ENCODE data around the gene ACOD1. TPM values are rescaled to one million over a fixed set of nuclear protein-coding genes. Genes with fewer than 3 reads are reported as not detected.
A peak's percentile ranks its signal among the peaks of the same experiment; 100 is the strongest.
"Not testable (repeated sequence)": the region's sequence is repeated elsewhere in the genome, so short reads cannot be mapped to it uniquely, and the experiment has no call there.

Gene ACOD1
- polyA plus RNA-seq: not detected

GRCh38 chr13:76948149-76948548, at the start of gene ACOD1:
ACOD1 (plus strand) TSS chr13:76948511; CDS start chr13:76948559, 48 bp downstream.
- WGBS, 2 donors: 78 to 85% methylated on average over 2 of the region's 2 CpGs
- Histone ChIP-seq H3K36me3 (ENCODE audit: control insufficient read depth in 2 of 2, insufficient read depth in 2 of 2, low read length in 1 of 2) (no peaks in the 10 kb centered on the region), H3K27ac (ENCODE audit: low read depth in 2 of 2, low read length in 1 of 2) (no peak within 1 kb of the TSS), H3K27me3 (ENCODE audit: control insufficient read depth in 1 of 2, insufficient read depth in 2 of 2, low read length in 2 of 2) (no peaks in the 10 kb centered on the region), H3K9me3 (ENCODE audit: control insufficient read depth in 2 of 2, insufficient read depth in 1 of 2, low read depth in 1 of 2, low read length in 1 of 2) (no peaks in the 10 kb centered on the region), H3K4me3 (ENCODE audit: low read depth in 1 of 2, low read length in 2 of 2) (no peak within 1 kb of the TSS), H3K4me1 (ENCODE audit: control insufficient read depth in 2 of 2, insufficient read depth in 2 of 2, low read length in 1 of 2) (no peaks in the 10 kb centered on the region)

DNA sequence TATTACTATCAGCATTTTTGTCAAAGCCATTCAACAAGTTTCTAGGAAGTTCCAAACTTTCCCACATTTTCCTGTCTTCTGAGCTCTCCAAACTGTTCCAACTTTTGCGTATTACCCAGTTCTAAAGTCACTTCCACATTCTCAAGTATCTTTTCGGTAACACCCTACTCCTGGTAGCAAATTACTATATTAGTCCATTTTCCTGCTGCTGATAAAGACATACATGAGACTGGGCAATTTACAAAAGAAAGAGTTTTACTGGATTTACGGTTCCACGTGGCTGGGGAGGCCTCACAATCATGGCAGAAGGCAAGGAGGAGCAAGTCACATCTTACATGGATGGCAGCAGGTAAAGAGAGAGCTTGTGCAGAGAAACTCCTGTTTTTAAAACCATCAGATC, 49.2 kb upstream of the ACOD1 start:
- not testable (repeated sequence) for H3K9me3 ChIP-seq (ENCODE audit: control insufficient read depth in 2 of 2, insufficient read depth in 1 of 2, low read depth in 1 of 2, low read length in 1 of 2); H3K36me3 ChIP-seq (ENCODE audit: control insufficient read depth in 2 of 2, insufficient read depth in 2 of 2, low read length in 1 of 2); H3K4me3 ChIP-seq (ENCODE audit: low read depth in 1 of 2, low read length in 2 of 2); H3K4me1 ChIP-seq (ENCODE audit: control insufficient read depth in 2 of 2, insufficient read depth in 2 of 2, low read length in 1 of 2); H3K27me3 ChIP-seq (ENCODE audit: control insufficient read depth in 1 of 2, insufficient read depth in 2 of 2, low read length in 2 of 2); H3K27ac ChIP-seq (ENCODE audit: low read depth in 2 of 2, low read length in 1 of 2)
- WGBS, 2 donors: 95% methylated on average over 4 of the region's 4 CpGs

DNA sequence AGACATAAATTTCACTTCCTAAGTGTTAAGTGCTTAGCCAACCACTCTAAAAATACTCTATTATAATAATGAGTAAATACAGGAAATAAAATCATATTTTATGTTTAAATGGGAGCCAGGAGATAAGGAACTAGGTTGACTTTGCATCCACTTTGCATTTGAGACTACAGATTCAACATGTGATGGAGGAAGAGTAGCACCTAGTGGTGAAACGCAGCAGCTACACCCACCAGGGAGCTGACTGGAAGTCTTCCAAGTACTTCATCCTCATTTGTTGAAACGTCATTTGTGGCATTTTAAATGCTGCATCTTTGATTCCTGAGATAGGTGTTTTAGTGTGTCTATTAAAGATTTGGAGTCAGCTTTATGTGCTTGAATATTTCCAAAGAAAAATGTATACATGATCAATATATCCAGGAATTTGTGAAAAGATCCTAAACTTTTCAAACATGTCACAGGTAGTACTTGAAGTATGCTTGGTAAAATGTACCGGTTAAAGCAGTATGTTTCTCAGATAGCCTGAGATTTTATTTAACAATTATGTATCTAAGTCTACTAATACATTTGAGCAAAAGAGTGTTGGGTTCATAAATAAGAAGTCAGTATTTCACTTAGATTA, 44.7 kb upstream of the ACOD1 start:
- Histone ChIP-seq H3K4me1 (ENCODE audit: control insufficient read depth in 2 of 2, insufficient read depth in 2 of 2, low read length in 1 of 2) (no peaks in the 10 kb centered on the region), H3K4me3 (ENCODE audit: low read depth in 1 of 2, low read length in 2 of 2) (no peak overlapping the region), H3K27ac (ENCODE audit: low read depth in 2 of 2, low read length in 1 of 2) (no peak overlapping the region), H3K36me3 (ENCODE audit: control insufficient read depth in 2 of 2, insufficient read depth in 2 of 2, low read length in 1 of 2) (no peaks in the 10 kb centered on the region), H3K9me3 (ENCODE audit: control insufficient read depth in 2 of 2, insufficient read depth in 1 of 2, low read depth in 1 of 2, low read length in 1 of 2) (no peaks in the 10 kb centered on the region), H3K27me3 (ENCODE audit: control insufficient read depth in 1 of 2, insufficient read depth in 2 of 2, low read length in 2 of 2) (no peaks in the 10 kb centered on the region)
- WGBS, 2 donors: 22 to 26% methylated on average over 3 of the region's 3 CpGs

- no peaks in the 10 kb centered on the region for H3K27me3 ChIP-seq (ENCODE audit: control insufficient read depth in 1 of 2, insufficient read depth in 2 of 2, low read length in 2 of 2)
- H3K4me3 ChIP-seq (ENCODE audit: low read depth in 1 of 2, low read length in 2 of 2): no peak overlapping the region
- no peak overlapping the region for H3K27ac ChIP-seq (ENCODE audit: low read depth in 2 of 2, low read length in 1 of 2)
- no peaks in the 10 kb centered on the region for H3K4me1 ChIP-seq (ENCODE audit: control insufficient read depth in 2 of 2, insufficient read depth in 2 of 2, low read length in 1 of 2)
- H3K36me3 ChIP-seq (ENCODE audit: control insufficient read depth in 2 of 2, insufficient read depth in 2 of 2, low read length in 1 of 2): no peaks in the 10 kb centered on the region
- WGBS, 2 donors: 52 to 65% methylated on average over 2 of the region's 2 CpGs
- no peaks in the 10 kb centered on the region for H3K9me3 ChIP-seq (ENCODE audit: control insufficient read depth in 2 of 2, insufficient read depth in 1 of 2, low read depth in 1 of 2, low read length in 1 of 2)
Measured at GRCh38 chr13:76904507-76904906, 43.8 kb upstream of the ACOD1 start.

- no peaks in the 10 kb centered on the region for H3K36me3 ChIP-seq (ENCODE audit: control insufficient read depth in 2 of 2, insufficient read depth in 2 of 2, low read length in 1 of 2)
- WGBS, 2 donors: 86% methylated on average over 3 of the region's 3 CpGs
- H3K4me3 ChIP-seq (ENCODE audit: low read depth in 1 of 2, low read length in 2 of 2): no peak overlapping the region
- H3K27ac ChIP-seq (ENCODE audit: low read depth in 2 of 2, low read length in 1 of 2): no peak overlapping the region
- H3K27me3 ChIP-seq (ENCODE audit: control insufficient read depth in 1 of 2, insufficient read depth in 2 of 2, low read length in 2 of 2): no peaks in the 10 kb centered on the region
- peaks cover 0 to 2% of the 10 kb centered on the region in 2 donors for H3K9me3 ChIP-seq (ENCODE audit: control insufficient read depth in 2 of 2, insufficient read depth in 1 of 2, low read depth in 1 of 2, low read length in 1 of 2)
- H3K4me1 ChIP-seq (ENCODE audit: control insufficient read depth in 2 of 2, insufficient read depth in 2 of 2, low read length in 1 of 2): peaks cover 0 to 3% of the 10 kb centered on the region in 2 donors
Measured at GRCh38 chr13:76912476-76912875, 35.8 kb upstream of the ACOD1 start.

DNA sequence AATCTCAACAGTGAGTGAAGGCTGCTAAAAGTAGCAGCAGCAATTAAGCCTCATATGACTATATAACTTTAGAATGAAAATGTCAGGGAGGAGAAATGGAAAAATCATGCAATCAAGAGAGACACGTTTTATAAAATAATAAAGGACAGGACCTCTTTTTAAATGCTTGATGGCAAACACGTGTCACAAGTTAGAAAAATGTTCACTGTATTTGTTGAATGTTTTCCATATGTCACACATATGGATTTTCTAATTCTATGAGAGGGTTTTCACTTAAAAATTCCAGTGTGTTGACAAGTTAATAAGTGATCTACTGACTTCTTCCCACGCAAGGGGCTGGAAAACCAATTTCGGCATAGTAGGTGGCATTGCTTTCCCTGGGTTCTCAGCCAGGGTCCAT, 34.4 kb upstream of the ACOD1 start:
- 74 to 79% methylated on average over 4 of the region's 4 CpGs for WGBS, 2 donors
- Histone ChIP-seq H3K27ac (ENCODE audit: low read depth in 2 of 2, low read length in 1 of 2) (no peak overlapping the region), H3K4me1 (ENCODE audit: control insufficient read depth in 2 of 2, insufficient read depth in 2 of 2, low read length in 1 of 2) (peaks cover 0 to 5% of the 10 kb centered on the region in 2 donors), H3K36me3 (ENCODE audit: control insufficient read depth in 2 of 2, insufficient read depth in 2 of 2, low read length in 1 of 2) (no peaks in the 10 kb centered on the region), H3K27me3 (ENCODE audit: control insufficient read depth in 1 of 2, insufficient read depth in 2 of 2, low read length in 2 of 2) (no peaks in the 10 kb centered on the region), H3K4me3 (ENCODE audit: low read depth in 1 of 2, low read length in 2 of 2) (no peak overlapping the region), H3K9me3 (ENCODE audit: control insufficient read depth in 2 of 2, insufficient read depth in 1 of 2, low read depth in 1 of 2, low read length in 1 of 2) (peaks cover 0 to 2% of the 10 kb centered on the region in 2 donors)

GRCh38 chr13:76917095-76917494, 31.2 kb upstream of the ACOD1 start:
- H3K27me3 ChIP-seq (ENCODE audit: control insufficient read depth in 1 of 2, insufficient read depth in 2 of 2, low read length in 2 of 2): no peaks in the 10 kb centered on the region
- H3K9me3 ChIP-seq (ENCODE audit: control insufficient read depth in 2 of 2, insufficient read depth in 1 of 2, low read depth in 1 of 2, low read length in 1 of 2): peaks cover 0 to 2% of the 10 kb centered on the region in 2 donors
- peaks cover 0 to 5% of the 10 kb centered on the region in 2 donors for H3K4me1 ChIP-seq (ENCODE audit: control insufficient read depth in 2 of 2, insufficient read depth in 2 of 2, low read length in 1 of 2)
- H3K36me3 ChIP-seq (ENCODE audit: control insufficient read depth in 2 of 2, insufficient read depth in 2 of 2, low read length in 1 of 2): no peaks in the 10 kb centered on the region
- no peak overlapping the region for H3K4me3 ChIP-seq (ENCODE audit: low read depth in 1 of 2, low read length in 2 of 2)
- peak overlapping the region; percentile 42 to 57 for H3K27ac ChIP-seq (ENCODE audit: low read depth in 2 of 2, low read length in 1 of 2)
- WGBS, 2 donors: 41 to 49% methylated on average over 1 of the region's 1 CpG

- H3K27me3 ChIP-seq (ENCODE audit: control insufficient read depth in 1 of 2, insufficient read depth in 2 of 2, low read length in 2 of 2); H3K4me1 ChIP-seq (ENCODE audit: control insufficient read depth in 2 of 2, insufficient read depth in 2 of 2, low read length in 1 of 2); H3K9me3 ChIP-seq (ENCODE audit: control insufficient read depth in 2 of 2, insufficient read depth in 1 of 2, low read depth in 1 of 2, low read length in 1 of 2); H3K36me3 ChIP-seq (ENCODE audit: control insufficient read depth in 2 of 2, insufficient read depth in 2 of 2, low read length in 1 of 2); H3K4me3 ChIP-seq (ENCODE audit: low read depth in 1 of 2, low read length in 2 of 2): not testable (repeated sequence)
- WGBS, 2 donors: 57 to 68% methylated on average over 12 of the region's 12 CpGs
- peak overlapping the region; percentile 42 to 57 for H3K27ac ChIP-seq (ENCODE audit: low read depth in 2 of 2, low read length in 1 of 2)
Measured at GRCh38 chr13:76917755-76918481, 30.4 kb upstream of the ACOD1 start.

- H3K27me3 ChIP-seq (ENCODE audit: control insufficient read depth in 1 of 2, insufficient read depth in 2 of 2, low read length in 2 of 2): no peaks in the 10 kb centered on the region
- H3K4me1 ChIP-seq (ENCODE audit: control insufficient read depth in 2 of 2, insufficient read depth in 2 of 2, low read length in 1 of 2): peaks cover 0 to 5% of the 10 kb centered on the region in 2 donors
- H3K9me3 ChIP-seq (ENCODE audit: control insufficient read depth in 2 of 2, insufficient read depth in 1 of 2, low read depth in 1 of 2, low read length in 1 of 2): no peaks in the 10 kb centered on the region
- H3K27ac ChIP-seq (ENCODE audit: low read depth in 2 of 2, low read length in 1 of 2): no peak overlapping the region
- 81 to 89% methylated on average over 1 of the region's 1 CpG for WGBS, 2 donors
- H3K36me3 ChIP-seq (ENCODE audit: control insufficient read depth in 2 of 2, insufficient read depth in 2 of 2, low read length in 1 of 2): no peaks in the 10 kb centered on the region
- no peak overlapping the region for H3K4me3 ChIP-seq (ENCODE audit: low read depth in 1 of 2, low read length in 2 of 2)
Measured at GRCh38 chr13:76921516-76921915, 26.8 kb upstream of the ACOD1 start.

- no peaks in the 10 kb centered on the region for H3K36me3 ChIP-seq (ENCODE audit: control insufficient read depth in 2 of 2, insufficient read depth in 2 of 2, low read length in 1 of 2)
- no peaks in the 10 kb centered on the region for H3K27me3 ChIP-seq (ENCODE audit: control insufficient read depth in 1 of 2, insufficient read depth in 2 of 2, low read length in 2 of 2)
- H3K4me1 ChIP-seq (ENCODE audit: control insufficient read depth in 2 of 2, insufficient read depth in 2 of 2, low read length in 1 of 2): no peaks in the 10 kb centered on the region
- no peaks in the 10 kb centered on the region for H3K9me3 ChIP-seq (ENCODE audit: control insufficient read depth in 2 of 2, insufficient read depth in 1 of 2, low read depth in 1 of 2, low read length in 1 of 2)
- WGBS, 2 donors: 61 to 64% methylated on average over 1 of the region's 1 CpG
- no peak overlapping the region for H3K4me3 ChIP-seq (ENCODE audit: low read depth in 1 of 2, low read length in 2 of 2)
- H3K27ac ChIP-seq (ENCODE audit: low read depth in 2 of 2, low read length in 1 of 2): no peak overlapping the region
Measured at GRCh38 chr13:76925115-76925514, 23.2 kb upstream of the ACOD1 start.
